Hepatocyte (in vitro differentiated cells): Measurements from ENCODE around the gene TBRG1.

Experiments used
- EZH2 ChIP-seq: fragments of 200-600 bp; sonication (generic); IDR thresholded peaks from 2 replicates; pipeline ENCODE4 v1.6.1; 2016; ENCODE audit warnings: antibody characterized with exemption, mild to moderate bottlenecking, borderline replicate concordance
- TF ChIP-seq, protein P1 (sequence below): fragments of 200-600 bp; sonication (generic); IDR thresholded peaks from 2 replicates; pipeline ENCODE4 v1.5.1; 2016; ENCODE audit warnings: antibody characterized with exemption, mild to moderate bottlenecking; ENCODE audit not compliant: poor library complexity

GRCh38 chr11:124618863-124619262, 3.8 kb upstream of the TBRG1 start:
- TF ChIP-seq, protein P1, sequence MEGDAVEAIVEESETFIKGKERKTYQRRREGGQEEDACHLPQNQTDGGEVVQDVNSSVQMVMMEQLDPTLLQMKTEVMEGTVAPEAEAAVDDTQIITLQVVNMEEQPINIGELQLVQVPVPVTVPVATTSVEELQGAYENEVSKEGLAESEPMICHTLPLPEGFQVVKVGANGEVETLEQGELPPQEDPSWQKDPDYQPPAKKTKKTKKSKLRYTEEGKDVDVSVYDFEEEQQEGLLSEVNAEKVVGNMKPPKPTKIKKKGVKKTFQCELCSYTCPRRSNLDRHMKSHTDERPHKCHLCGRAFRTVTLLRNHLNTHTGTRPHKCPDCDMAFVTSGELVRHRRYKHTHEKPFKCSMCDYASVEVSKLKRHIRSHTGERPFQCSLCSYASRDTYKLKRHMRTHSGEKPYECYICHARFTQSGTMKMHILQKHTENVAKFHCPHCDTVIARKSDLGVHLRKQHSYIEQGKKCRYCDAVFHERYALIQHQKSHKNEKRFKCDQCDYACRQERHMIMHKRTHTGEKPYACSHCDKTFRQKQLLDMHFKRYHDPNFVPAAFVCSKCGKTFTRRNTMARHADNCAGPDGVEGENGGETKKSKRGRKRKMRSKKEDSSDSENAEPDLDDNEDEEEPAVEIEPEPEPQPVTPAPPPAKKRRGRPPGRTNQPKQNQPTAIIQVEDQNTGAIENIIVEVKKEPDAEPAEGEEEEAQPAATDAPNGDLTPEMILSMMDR: no peak
- TF ChIP-seq EZH2: no peak
